ENCODE measurements around the gene FEN1.

The FEN1 gene

DNA sequence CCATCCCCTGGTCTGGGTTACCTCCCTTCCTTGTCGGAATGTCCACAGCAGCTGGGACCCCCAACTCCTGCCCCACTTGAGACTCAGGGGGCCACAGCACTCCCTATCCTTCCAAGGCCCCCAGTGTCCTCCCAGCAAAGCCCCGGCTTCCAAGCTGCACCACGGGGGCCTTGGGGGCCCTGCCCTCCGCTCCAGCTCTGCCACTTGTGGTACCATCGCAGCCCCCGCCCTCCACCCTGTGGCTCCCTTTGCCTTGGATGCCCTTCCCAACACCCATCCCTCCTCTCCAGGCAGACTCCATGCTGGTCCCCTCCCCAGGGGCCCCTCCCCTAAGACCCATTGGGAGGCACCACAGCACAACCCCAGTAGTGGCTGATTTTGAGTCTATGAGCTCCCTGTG, 17.6 kb upstream of the FEN1 start:
- DNase-seq (ENCODE audit: low spot score), result no peak

DNA sequence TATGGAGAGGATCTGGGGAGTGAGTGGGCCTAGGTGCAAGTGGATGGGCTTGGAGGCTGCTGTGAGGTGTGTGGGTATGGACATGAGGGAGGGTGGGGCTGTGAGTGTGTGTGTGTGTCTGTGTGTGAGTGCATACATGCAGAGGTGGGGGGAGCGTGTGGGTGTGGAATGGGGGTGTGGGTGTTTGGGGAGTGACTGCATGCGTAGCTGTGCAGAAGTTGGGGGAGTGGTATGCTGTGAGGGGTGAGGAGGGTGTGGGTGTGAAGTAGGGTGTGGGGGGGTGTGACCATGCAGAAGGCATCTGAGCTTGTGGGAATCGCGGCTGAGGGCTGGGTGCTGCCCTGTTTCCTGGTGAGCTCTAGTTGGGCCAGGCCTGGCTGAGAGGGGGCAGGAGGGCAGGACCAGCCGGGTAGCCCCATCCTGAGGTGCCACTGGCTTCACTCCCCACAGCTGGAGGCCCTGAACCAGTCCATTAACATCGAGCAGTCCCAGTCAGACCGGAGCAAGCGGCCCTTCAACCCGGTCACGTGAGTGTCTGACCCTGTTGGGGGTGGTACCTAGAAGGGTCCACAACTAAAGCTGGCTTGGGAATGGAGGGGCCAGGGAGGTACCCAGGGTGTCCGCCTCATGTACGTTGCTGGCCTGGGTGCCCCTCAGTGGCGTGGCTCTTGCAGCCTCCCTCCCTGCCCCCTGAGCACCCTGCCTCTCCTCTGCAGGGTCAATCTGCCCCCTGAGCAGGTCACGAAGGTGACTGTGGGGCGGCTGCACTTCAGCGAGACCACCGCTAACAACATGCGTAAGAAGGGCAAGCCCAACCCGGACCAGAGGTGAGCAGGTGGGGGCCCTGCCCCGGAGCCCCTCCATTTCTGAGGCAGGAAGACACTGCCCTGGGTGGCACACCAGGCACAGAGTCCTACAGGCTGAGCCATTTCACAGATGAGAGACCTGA, 16.8 kb upstream of the FEN1 start:
- DNase-seq (ENCODE audit: low spot score), result no peak

DNA sequence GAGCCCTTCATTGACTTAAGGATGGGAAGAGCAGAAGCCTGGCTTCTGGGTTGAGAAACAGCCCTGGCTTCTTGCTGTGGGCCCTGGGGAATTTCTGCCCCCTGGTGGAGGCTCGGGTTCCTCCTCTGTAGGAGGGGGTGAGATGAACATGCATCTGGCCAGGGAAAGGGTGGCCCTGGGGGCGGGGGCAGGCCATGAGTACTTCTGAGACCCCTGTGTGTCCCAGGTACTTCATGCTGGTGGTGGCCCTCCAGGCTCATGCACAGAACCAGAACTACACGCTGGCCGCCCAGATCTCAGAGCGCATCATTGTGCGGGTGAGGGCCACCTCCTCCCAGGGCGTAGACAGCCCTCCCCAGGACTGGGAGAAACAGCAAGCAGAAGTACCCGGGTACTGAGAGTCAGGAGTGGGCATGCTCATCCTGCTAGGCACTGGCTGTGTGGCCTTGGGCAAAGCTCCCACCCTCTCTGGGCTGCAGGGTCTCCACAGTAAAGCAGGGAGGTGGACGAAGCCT, 16.1 kb upstream of the FEN1 start:
- peak; percentile 46 for DNase-seq (ENCODE audit: low spot score)

DNA sequence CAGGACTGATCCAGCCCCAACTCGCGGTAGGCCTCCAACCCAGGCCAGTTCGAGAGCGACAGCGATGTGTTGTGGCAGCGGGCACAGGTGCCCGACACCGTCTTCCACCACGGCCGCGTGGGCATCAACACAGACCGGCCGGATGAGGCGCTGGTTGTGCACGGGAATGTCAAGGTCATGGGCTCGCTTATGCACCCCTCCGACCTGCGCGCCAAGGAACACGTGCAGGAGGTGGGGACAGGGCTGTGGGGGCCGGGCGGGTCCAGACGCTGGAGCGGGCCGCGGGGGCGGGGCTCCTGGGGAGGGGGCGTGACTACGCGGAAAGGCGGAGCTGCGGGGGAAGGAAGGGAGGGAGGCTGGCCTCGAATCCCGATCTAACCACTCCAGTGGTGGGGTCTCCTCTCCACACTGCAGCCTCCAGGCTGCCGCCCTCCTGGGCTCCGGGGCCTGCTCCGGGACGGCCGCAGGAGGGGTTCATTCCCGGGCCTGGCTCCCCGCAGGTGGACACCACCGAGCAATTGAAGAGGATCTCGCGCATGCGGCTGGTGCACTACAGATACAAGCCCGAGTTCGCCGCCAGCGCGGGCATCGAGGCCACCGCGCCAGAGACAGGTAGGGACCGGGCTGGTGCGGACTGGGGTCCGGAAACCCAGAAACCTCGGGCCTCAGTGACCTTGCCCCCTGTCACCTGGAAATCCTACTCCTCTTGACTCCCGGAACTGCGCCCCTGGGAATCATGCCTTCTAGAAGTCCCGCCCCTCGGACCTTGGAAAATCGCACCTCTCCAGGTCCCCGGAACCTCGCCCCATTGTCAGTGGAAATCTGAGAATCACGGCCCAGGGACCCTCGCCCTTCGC, 15.2 kb upstream of the FEN1 start:
- no peak for DNase-seq (ENCODE audit: low spot score)

DNA sequence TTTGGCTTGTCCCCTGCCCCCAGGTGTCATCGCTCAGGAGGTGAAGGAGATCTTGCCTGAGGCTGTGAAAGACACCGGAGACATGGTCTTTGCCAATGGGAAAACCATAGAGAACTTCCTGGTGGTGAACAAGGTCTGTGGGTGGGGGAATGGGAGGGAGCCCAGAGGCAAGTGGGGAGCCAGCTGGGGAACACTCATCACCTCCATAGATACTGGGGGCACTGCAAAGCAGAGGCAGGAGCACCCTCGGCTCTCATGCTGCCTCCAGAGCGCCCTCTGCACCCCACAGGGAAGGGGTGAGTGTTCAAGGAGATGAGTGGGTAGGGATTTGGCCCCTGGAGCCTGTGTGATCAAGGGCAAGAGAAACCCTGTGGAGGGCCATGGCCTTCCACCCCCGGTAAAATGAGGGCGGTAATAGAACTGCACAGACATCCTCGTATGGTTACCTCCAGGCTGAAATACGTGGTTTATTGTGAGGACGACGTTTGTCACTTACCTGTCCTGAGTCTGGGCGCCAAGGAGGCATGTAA, 14.3 kb upstream of the FEN1 start:
- DNase-seq (ENCODE audit: low spot score), result no peak

DNA sequence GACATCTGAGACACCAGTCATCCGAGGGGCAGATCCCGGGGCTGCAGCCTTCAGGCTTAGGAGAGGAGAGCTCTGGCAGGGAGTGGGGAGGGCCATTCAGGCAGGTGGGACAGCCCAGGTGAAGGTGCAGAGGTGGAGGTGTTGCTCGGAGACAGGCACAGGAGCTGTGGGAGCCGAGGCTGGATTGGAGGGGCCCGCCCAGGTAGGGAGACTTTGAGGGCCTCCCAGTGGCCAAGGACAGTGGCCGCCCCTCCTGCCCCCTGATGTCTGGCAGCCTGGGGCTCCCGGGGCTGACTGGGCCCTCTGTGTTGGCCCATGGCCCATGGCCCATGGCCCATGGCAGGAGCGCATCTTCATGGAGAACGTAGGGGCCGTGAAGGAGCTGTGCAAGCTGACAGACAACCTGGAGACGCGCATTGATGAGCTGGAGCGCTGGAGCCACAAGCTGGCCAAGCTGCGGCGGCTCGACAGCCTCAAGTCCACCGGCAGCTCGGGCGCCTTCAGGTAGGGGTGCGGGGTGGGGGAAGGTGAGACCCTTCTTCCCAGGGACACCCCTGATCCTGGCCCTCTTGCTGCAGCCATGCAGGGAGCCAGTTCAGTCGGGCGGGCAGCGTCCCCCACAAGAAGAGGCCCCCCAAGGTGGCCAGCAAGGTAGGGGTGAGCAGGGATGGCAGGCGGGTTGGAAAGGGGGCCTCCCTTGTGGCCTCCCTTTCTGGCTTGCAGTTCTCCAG, 13.6 kb upstream of the FEN1 start:
- no peak for DNase-seq (ENCODE audit: low spot score)

DNA sequence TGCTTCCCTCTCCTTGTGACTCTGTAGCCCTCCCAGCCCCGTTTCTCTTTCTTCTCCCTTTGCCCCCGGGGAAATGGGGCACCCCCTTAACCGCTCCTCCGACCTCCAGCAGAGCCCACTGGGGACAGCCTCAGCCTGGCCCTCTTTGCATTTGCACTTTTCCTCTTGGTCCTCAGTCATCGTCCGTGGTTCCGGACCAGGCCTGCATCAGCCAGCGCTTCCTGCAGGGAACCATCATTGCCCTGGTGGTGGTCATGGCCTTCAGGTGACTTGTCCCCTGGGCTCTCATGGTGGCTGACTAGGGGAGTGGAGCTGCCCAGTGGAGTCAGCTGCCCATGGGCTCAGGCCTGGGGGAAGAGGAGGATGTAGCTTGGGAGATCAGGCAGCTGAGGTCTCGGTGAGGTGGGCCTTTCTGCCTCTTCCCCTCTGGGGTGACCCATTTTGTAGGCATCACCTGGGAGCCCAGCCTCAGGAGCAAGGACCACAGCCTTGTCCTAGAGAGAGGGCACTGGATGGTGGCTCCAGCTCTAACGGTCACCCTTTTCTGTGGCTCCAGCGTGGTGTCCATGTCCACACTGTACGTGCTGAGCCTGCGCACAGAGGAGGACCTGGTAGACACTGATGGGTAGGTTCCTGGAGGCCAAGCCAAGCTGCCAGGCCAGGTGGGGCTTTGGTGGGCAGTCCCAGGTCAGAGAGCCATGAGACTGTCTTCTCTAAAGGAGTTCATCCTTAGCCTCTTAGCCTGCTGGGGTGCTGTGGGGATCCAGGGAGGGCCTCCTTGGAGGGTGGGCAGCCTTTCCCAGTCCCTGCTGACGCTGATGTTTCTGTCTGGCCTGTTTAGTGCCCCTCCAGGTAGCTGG, 12.8 kb upstream of the FEN1 start:
- no peak for DNase-seq (ENCODE audit: low spot score)

DNA sequence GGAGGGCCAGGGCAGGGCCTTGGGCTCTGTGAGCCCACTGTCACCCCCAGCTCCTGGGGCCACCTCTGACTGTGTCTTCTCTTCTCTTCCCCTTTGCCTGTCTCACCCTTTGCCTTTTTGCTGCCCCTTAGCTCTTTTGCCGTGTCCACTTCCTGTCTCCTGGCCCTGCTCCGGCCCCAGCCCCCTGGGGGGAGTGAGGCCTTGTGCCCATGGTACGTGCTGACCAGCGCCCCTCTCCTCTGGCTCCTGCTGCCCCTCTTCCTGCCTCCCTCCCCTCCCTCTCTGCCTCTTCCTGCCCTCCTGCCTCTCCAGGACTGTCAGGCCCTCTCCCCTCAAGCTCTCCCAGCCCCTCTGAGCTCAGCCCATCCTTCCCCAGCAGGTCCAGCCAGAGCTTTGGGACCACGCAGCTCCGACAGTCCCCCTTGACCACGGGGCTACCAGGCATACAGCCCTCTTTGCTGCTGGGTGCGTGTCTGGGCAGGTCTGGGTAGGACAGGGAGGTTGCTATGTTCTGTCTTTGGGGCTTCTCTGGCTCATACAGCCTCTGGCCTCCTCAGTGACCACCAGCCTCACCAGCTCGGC, 12.0 kb upstream of the FEN1 start:
- no peak for DNase-seq (ENCODE audit: low spot score)

DNA sequence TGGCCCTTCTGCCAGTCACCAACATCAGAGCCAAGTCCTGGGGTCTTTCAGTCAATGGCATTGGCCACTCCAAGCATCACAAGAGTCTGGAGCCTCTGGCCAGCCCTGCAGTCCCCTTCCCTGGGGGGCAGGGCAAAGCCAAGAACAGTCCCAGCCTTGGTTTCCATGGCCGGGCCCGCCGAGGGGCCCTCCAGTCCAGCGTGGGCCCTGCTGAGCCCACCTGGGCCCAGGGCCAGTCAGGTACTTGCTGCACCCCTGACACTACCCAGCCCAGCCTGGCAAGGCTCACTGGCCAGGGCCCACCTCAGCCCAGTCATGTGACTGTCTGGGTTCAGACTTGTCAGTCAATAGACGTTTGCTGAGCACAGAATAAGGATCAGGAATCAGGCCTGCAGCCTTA, 11.1 kb upstream of the FEN1 start:
- no peak for DNase-seq (ENCODE audit: low spot score)

DNA sequence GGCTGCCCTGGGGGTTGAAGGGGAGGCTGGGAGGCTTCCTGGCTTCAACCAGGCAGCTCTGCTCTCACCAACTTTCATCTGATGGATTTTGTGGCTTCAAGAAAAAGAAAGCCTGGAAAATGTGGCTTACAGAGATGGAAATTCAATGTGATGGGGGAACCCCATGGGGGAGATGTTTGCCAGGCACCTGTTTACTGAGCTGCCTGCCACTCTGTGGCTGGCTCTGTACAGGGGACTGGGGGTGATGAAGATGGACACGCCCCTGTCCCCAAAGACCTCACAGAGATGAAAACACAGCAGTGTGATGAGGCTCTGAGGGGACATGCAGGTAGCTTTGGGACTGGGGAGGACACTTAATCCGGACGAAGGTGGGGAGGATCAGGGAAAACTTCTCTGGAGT, 10.4 kb upstream of the FEN1 start:
- no peak for DNase-seq (ENCODE audit: low spot score)

DNA sequence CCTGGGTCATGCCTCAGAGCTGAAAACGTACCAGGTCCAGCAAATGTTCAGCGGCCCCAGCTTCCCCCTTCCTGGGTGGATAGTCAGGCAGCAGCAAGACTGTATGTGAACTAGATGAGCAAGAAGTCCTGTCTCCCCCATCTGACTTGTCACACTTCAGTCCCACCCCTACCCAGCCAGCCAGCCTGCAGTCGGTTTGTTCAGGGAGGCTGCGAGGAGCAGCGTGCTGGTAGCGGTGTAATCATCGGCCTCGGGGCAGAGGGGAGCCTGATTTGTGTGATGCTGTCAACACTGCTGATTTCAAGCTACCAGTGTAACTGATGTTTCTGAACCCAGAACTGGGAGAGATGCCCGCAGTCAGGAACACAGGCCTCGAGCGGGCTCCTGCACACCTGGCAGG, 9.9 kb upstream of the FEN1 start:
- DNase-seq (ENCODE audit: low spot score), result no peak

DNA sequence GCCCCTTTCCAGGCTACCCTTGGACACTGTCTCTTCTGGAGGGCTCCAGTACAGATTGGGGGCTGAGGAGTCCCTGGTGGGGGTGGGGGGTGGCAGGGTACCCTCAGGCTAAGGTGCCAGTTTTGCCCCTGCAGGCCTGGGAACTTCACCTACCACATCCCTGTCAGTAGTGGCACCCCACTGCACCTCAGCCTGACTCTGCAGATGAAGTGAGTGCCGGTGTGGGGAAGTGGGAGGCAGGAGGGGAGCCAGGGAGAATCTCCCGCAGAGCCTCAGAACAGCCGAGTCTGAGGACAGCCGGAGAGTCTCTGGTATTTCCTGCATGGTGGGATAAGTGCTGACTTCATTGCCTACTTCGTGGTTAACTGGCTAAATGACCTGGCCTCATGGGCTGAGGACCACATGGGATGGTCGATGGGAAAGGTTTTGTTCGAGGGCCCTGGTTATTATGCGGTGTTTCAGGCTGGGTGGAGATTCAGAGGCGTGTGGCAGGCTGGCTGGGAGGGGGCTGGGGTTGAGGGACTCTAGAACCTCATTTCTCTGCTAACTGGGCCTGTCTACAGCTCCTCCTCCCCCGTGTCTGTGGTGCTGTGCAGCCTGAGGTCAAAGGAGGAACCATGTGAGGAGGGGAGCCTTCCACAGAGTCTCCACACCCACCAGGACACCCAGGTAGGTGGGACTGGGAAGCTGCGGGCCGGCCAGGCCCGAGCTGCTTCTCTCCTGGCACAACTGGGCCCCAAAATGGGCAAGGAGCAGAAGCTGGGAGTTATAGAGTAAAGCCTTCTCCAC, 8.8 kb upstream of the FEN1 start:
- no peak for DNase-seq (ENCODE audit: low spot score)

DNA sequence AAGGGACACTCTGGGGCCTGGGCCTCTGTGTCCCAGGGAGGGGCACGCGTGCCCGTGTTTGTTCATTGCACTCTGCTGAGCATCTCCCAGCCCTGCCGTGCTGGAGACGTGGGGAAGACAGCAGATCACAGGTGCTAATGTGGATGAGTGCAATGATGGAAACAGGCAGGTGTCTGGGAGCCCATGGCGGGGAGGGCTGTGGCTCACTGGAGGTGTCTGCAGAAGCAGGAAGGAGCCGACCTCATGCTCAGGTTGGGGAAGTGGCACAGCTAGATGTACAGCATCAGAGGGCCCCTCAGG, 8.3 kb upstream of the FEN1 start:
- no peak for DNase-seq (ENCODE audit: low spot score)

DNA sequence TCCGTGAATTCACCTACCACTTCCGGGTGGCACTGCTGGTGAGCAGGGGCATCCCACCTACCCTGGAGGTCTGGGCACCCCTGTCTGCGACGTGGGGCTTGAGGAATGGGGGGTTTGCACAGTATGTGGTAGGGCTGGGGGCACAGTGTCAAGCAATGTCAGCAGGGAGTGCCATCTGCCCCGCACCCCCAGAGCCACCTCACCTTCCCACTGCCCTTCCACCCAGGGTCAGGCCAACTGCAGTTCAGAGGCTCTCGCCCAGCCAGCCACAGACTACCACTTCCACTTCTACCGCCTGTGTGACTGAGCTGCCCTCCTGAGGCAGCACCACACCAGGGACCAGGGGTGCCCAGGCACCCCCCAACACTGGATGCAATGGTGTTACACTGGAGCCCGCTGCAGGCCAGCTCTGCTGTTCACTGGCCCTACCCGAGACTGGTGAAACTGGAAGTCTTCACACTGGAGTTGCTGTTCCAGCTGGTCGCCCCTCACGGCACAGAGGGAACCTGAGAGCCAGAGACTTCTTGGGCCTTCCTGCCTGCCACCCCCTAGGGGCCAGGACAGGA, 6.8 kb upstream of the FEN1 start:
- DNase-seq (ENCODE audit: low spot score), result no peak

DNA sequence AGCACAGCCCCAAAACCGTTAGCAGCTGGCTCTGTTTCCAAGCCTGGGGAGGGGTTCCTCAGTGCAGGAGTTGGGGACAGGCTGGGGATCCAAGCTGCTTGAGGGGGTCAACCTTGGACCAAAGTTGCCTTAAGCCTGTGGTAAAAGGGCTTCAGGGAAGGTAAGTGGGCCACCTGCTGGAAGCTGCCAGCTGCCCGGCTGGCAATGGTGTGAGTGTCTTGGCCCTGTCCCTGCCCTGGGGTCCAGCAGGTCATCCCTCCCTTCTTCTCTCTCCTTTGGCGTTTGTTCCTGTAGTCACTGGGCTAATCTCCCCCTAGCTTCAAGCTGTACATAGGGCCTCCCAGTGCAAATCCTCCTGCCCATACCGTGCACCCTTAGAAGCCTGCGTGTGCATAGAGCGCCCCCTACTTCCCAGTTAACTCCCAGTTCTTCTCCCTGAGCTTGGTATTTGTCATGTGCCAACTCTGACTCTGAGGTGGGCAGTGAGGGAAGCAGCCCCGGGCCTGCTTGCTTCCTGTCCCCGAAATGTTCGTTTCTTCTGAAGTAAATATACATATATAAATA, 4.7 kb upstream of the FEN1 start:
- DNase-seq (ENCODE audit: low spot score), result no peak

DNA sequence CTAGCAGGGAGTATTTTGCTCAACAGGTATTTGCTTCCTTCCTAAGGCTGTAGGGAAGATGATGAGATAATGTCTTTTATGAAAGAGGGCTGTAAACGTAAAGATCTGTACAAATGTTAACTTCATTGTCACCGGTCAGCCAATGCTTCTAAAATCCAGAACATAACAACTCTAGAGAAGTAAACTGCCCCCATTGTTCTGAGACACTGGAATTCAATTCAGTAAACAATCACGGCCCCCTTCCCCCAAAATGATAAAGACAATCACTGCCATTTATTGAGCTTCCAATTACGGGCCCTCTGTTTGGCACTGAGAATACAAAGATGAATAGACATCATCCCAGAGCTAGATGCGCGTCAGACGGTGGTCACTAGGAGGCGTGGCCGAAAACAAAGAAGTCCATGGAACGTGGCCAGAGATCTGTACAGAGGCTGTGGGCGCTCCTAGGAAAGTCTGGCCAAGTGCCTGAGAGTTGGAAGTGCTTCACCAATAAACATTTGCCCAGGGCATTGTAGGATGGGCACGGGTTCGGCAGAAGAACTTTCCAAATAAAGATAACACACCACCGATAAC, 888 bp upstream of the FEN1 start:
- peak; percentile 94 for DNase-seq (ENCODE audit: low spot score)

DNA sequence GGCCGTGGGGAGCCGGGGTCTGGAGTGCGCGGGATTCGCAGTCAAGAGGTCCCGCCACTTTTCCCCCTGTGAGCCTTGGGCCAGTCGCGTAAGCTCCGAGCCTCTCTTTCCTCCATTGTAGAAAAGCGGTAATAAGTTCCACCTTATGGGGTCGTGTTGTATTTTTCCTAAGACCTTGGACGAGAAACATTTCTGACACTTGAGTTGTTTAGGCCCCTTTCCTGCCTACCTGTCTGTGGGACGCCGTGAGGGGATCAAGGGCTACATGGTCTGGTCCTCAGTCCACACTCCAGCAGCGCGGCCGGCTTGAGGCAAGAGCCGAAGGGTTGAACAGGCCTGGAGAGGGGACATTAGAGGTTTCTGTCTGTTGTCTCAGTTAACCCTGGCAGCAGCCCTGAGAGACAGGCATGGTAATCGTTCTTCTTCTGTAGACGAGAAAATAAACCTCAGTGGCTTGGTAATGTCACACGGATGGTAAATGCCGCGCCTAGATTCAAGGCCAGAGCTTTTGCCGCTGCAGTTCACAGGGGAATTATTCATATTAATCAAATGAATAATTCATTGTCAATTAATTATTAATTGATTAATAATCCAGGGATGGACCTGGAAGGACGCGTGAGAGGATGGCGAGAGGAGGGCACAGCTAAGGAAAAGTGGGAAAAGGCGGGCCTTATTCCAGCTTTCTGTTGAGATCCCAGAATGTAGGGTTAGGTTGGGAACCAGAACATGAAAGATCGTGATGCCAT, 545 bp downstream of the FEN1 start:
- no peak for DNase-seq (ENCODE audit: low spot score)

DNA sequence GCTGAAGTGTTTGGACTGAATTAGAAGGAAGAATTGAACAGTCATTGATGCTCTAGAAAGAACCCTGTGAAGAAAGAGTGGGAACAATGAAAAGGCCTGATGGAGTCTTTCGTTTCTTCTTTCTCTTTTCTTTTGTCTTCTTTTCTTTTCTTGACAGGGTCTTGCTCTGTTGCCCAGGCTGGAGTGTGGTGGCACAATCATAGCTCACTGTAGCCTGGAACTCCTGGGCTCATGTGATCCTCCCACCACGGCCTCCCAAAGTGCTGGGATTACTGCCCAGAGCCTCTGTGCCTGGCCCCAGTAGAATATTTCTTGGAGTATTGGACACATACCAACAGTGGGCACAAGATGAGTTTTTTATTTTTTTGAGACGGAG, 1.1 kb downstream of the FEN1 start:
- no peak for DNase-seq (ENCODE audit: low spot score)

Data from RKO (cell line).